Measurements from ENCODE around the gene DPYSL4.

DNA sequence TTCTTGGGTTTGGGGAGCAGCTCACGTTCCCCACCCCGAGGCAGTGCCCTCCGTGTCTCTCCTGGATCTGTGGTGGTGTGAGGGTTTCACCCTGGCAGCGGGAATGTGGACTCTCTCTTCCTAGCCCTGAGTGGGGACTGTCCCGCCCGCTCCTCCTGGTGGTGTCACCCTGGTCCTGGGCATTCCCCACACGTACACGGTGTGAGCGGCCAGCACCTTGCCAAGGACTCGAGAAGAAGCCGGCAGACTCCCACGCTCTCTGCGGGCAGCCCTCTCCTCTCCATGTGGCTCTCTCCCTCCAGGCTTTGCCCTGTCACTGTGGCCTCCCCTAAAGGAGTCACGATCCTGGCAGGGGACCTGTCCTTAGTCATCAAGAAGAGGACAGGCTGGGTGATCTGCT, 24.0 kb downstream of the DPYSL4 start:
- no peak for TF ChIP-seq POLR2A (IDR thresholded peaks at IDR 0.05)
- no peak for TF ChIP-seq POLR2AphosphoS5 (IDR thresholded peaks at IDR 0.05)

Data from prostate gland (tissue), 1 donor.